ENCODE data around the gene CFAP74. TPM values are rescaled to one million over a fixed set of nuclear protein-coding genes. Genes with fewer than 3 reads are reported as not detected.

CFAP74 gene
- total RNA-seq, 1 experiment from 2014 or later = 0.28 TPM

DNA sequence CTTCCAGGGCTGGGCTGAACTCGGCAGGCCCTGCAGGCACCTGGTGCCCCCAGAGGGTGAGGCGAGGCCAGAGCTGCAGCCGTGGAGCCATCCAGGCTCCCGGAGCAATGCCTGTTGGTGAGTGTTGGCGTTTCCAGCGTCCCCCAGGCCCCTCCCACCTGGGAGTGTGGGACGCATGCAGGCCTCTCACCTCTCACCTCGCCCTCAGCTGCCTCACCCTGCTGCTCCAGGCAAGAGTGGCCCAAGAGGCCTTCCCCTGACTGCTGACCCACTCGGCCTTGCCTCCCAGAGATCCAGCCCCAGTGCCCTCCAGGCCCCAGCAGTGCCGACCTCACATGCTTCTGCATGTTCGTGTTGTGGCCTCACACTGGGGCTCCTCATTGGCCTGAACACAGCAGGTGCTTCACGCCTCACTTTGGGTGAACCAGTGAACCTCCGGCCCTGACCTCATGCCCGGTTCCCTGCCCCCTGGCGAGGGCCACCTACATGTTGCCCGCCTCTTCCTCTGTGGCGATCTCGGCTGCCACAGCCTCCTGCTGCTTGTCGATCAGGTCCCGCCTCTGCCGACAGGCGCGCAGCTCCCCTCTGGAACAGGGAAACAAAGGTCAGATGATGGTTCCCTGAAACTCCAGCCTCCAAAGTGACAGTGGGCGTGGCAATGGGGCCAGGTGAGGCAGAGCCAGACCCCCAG lies 17.0 kb downstream of the CFAP74 start:
- TF ChIP-seq, protein P1, sequence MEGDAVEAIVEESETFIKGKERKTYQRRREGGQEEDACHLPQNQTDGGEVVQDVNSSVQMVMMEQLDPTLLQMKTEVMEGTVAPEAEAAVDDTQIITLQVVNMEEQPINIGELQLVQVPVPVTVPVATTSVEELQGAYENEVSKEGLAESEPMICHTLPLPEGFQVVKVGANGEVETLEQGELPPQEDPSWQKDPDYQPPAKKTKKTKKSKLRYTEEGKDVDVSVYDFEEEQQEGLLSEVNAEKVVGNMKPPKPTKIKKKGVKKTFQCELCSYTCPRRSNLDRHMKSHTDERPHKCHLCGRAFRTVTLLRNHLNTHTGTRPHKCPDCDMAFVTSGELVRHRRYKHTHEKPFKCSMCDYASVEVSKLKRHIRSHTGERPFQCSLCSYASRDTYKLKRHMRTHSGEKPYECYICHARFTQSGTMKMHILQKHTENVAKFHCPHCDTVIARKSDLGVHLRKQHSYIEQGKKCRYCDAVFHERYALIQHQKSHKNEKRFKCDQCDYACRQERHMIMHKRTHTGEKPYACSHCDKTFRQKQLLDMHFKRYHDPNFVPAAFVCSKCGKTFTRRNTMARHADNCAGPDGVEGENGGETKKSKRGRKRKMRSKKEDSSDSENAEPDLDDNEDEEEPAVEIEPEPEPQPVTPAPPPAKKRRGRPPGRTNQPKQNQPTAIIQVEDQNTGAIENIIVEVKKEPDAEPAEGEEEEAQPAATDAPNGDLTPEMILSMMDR (conservative IDR thresholded peaks at IDR 0.05) = no peak
- no peak overlapping the region for H3K4me3 Mint-ChIP-seq
- H4K20me1 ChIP-seq (ENCODE audit: control insufficient read depth, insufficient read depth, insufficient read length) = no peaks in the 10 kb centered on the region
- no peak for DNase-seq
- no peak overlapping the region for H3K27ac ChIP-seq (ENCODE audit: insufficient read length, low read depth, low read length)
- no peak overlapping the region for H3K56ac ChIP-seq (ENCODE audit: insufficient read length, low read depth, low read length)
- H3K27ac Mint-ChIP-seq = no peak overlapping the region
- H3K9me3 ChIP-seq (ENCODE audit: control insufficient read depth, low read depth, low read length) = no peaks in the 10 kb centered on the region
- no peak overlapping the region for H2AFZ ChIP-seq (ENCODE audit: low read length)
- no peak overlapping the region for H4K91ac ChIP-seq (ENCODE audit: insufficient read length, low read depth, low read length)
- H3K27me3 Mint-ChIP-seq (ENCODE audit: low read depth) = no peaks in the 10 kb centered on the region
- no peak overlapping the region for H2BK120ac ChIP-seq (ENCODE audit: low read depth, low read length, poor library complexity, severe bottlenecking)
- no peak overlapping the region for H3K18ac ChIP-seq (ENCODE audit: insufficient read length, low read depth, low read length)
- no peak overlapping the region for H3K14ac ChIP-seq (ENCODE audit: insufficient read depth, low read length)
- no peak overlapping the region for H2BK5ac ChIP-seq (ENCODE audit: insufficient read length, low read length)
- no peak overlapping the region for H3K4me2 ChIP-seq (ENCODE audit: insufficient read depth, insufficient read length, low read length)
- H2BK15ac ChIP-seq (ENCODE audit: low read depth, low read length) = no peak overlapping the region
- no peaks in the 10 kb centered on the region for H3K23me2 ChIP-seq (ENCODE audit: insufficient read length, low read depth, low read length, poor library complexity, severe bottlenecking)
- H4K8ac ChIP-seq (replicated peaks; ENCODE audit: insufficient read length, low read depth, low read length) = no peak overlapping the region
- H3K9ac ChIP-seq (ENCODE audit: extremely low read depth, insufficient read length, low read length) = no peak overlapping the region
- H3K79me1 ChIP-seq (ENCODE audit: insufficient read depth, low read depth, low read length, poor library complexity, severe bottlenecking) = no peaks in the 10 kb centered on the region
- H3K4ac ChIP-seq (ENCODE audit: low read depth, low read length) = no peak overlapping the region
- H2AK5ac ChIP-seq (ENCODE audit: insufficient read length, low read length) = no peak overlapping the region
- H2BK20ac ChIP-seq (ENCODE audit: low read depth, low read length, poor library complexity, severe bottlenecking) = no peak overlapping the region
- H3K9me3 Mint-ChIP-seq = no peaks in the 10 kb centered on the region
- no peaks in the 10 kb centered on the region for H3K27me3 ChIP-seq (ENCODE audit: insufficient read depth, low read length)
- no peaks in the 10 kb centered on the region for H3K79me2 ChIP-seq (ENCODE audit: insufficient read depth, low read length)
- H3K36me3 Mint-ChIP-seq (ENCODE audit: insufficient read depth in 1 of 3, low read depth in 3 of 3) = no peaks in the 10 kb centered on the region
- peaks cover 7 to 17% of the 10 kb centered on the region in 2 experiments for H3K4me1 Mint-ChIP-seq
- H3K4me1 ChIP-seq (ENCODE audit: insufficient read depth, low read length) = no peaks in the 10 kb centered on the region; the same call in 1 of the 2 replicates
- H3T11ph ChIP-seq (ENCODE audit: low read length) = no peak overlapping the region
- H4K5ac ChIP-seq (ENCODE audit: insufficient read length, low read depth, low read length) = no peak overlapping the region
- no peak overlapping the region for H2BK12ac ChIP-seq (ENCODE audit: insufficient read length, low read depth, low read length)
- no CpG with 5 or more reads among the region's 24 CpGs for WGBS (ENCODE audit: extremely low coverage, insufficient read length, low lambda C conversion rate)
- no peak overlapping the region for H3K23ac ChIP-seq (ENCODE audit: insufficient read length, low read depth, low read length)
